HTERT RPE-1 (cell line): ENCODE results near the gene MFAP2.

ENCODE experiments used
- in situ Hi-C: fragments of 300-500 bp; cut with MboI; formaldehyde crosslinking; loops from 4 replicates; pipeline ENCODE4 v1.14.3; 2020; ENCODE audit warnings: low sequenced_read_pairs

Gene MFAP2

GRCh38 chr1:16980473-16981268 is at the start of gene MFAP2:
MFAP2 (minus strand) TSS chr1:16980620; CDS start chr1:16978273, 2,347 bp downstream.
- in situ Hi-C loops: no loop called here

GRCh38 chr1:17030206-17030605 is 49.8 kb upstream of the MFAP2 start:
- in situ Hi-C loops: no loop called here

- in situ Hi-C loops: no loop called here
Measured at GRCh38 chr1:17028662-17029188, 48.3 kb upstream of the MFAP2 start.

- in situ Hi-C loops: no loop called here
Measured at GRCh38 chr1:17027900-17028299, 47.5 kb upstream of the MFAP2 start.

GRCh38 chr1:17027403-17027802 is 47.0 kb upstream of the MFAP2 start:
- in situ Hi-C loops: no loop called here

- in situ Hi-C loops: no loop called here
Measured at GRCh38 chr1:17024721-17025120, 44.3 kb upstream of the MFAP2 start.

GRCh38 chr1:17023573-17023972 is 43.2 kb upstream of the MFAP2 start:
- in situ Hi-C loops: no loop called here

GRCh38 chr1:17023102-17023501 is 42.7 kb upstream of the MFAP2 start:
- in situ Hi-C loops: no loop called here

GRCh38 chr1:17021896-17022295 is 41.5 kb upstream of the MFAP2 start:
- in situ Hi-C loops: no loop called here

- in situ Hi-C loops: no loop called here
Measured at GRCh38 chr1:17020502-17020901, 40.1 kb upstream of the MFAP2 start.

- in situ Hi-C loops: no loop called here
Measured at GRCh38 chr1:17018849-17019248, 38.4 kb upstream of the MFAP2 start.

GRCh38 chr1:17017435-17017834 is 37.0 kb upstream of the MFAP2 start:
- in situ Hi-C loops: no loop called here

- in situ Hi-C loops: no loop called here
Measured at GRCh38 chr1:17016317-17016661, 35.9 kb upstream of the MFAP2 start.

GRCh38 chr1:17014671-17015567 is 34.5 kb upstream of the MFAP2 start:
- in situ Hi-C loops: no loop called here

- in situ Hi-C loops: no loop called here
Measured at GRCh38 chr1:17013491-17014320, 33.3 kb upstream of the MFAP2 start.

- in situ Hi-C loops: no loop called here
Measured at GRCh38 chr1:17012775-17013490, 32.5 kb upstream of the MFAP2 start.

- in situ Hi-C loops: no loop called here
Measured at GRCh38 chr1:17011439-17012307, 31.3 kb upstream of the MFAP2 start, which contains the start of gene ATP13A2. ATP13A2 (minus strand) TSS chr1:17011928; CDS start chr1:17011738, 190 bp downstream.

GRCh38 chr1:17011092-17011438 is 30.6 kb upstream of the MFAP2 start:
- in situ Hi-C loops: no loop called here

GRCh38 chr1:17009706-17010105 is 29.3 kb upstream of the MFAP2 start:
- in situ Hi-C loops: no loop called here
